ENCODE results near the gene PIK3R5.

Gene PIK3R5

DNA sequence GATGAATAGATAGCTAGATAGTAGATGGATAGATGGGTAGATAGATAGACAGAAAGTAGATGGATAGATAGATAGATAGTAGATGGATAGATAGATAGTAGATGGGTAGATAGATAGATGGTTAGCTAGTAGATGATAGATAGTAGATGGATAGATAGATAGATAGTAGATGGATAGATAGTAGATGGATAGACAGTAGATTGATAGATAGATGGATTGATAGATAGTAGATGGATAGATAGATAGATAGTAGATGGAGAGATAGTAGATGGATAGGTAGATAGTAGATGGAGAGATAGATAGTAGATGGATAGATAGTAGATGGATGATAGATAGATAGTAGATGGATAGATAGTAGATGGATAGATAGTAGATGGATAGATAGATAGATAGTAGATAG lies 40.4 kb downstream of the PIK3R5 start:
- no peak for DNase-seq (ENCODE audit: low read depth in 1 of 2, low spot score in 1 of 2)

DNA sequence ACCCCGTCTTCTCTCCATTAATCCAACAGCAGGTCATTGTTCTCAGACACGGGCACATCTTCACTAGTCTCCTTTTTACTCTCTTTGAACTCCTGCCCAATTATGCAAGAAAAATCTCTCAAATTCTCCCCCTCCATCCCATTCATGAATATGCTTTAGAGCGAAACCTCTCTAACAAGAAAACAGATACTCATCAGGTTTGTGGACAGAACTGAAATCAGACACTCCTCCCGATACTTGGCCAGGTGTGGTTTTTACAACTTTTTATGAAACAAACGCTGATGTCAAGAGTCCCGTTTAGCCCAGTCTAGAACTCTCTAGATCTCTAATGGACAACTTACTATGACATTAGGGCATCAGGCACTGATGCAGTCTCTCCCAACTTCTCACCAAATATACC lies 40.9 kb downstream of the PIK3R5 start:
- DNase-seq (ENCODE audit: low read depth in 1 of 2, low spot score in 1 of 2) = no peak

DNA sequence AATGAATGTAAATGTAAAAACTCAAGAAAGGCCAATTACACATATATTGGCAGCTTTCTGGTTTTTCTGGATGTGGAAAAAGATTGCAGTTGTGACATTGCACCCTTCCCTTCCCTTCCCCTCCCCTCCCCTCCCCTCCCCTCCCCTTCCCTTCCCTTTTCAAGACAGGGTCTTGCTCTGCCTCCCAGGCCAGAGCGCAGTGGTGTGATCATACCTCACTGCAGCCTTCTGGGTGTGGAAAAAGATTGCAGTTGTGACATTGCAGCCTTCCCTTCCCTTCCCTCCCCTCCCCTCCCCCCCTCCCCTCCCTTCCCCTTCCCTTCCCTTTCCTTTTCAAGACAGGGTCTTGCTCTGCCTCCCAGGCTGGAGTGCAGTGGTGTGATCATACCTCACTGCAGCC lies 41.7 kb downstream of the PIK3R5 start:
- no peak for DNase-seq (ENCODE audit: low read depth in 1 of 2, low spot score in 1 of 2)

DNA sequence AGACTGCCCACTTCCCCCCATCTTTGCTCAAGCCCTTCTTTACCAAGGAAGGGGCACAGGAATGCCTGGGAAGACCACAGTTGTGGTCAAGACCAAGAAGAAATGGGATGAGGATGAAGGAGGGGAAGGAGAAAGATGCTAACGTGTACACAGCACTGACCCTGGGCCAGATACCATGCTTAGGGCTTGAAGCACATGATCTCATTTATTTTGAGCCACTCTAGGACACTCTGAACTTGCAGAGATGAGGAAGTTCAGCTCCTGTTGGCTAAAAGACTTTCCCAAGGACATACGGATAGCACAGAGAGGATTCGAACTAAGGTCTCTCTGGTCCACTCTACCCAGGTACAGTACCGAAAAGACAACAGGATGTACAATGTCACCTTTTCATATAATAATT lies 42.6 kb downstream of the PIK3R5 start:
- DNase-seq (ENCODE audit: low read depth in 1 of 2, low spot score in 1 of 2) = no peak

DNA sequence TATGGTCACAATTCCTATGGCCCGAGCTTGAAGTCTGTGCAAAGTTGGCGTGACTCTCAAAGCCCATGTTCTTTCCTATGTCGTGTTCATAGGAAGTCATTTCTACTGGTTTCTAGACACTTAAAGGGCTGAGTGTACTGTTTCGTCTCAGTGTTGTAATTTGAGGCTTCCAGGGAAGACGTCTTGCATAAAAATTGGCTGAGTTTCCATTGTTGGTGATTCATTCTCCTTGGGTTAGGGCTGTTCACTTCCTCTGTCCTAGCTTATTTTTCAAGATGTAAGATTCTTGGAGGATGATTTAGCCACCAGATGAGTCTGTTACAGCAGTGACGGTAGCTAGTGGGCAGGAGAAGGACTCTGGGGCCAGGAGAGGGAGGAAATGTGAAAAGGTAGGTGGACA lies 43.1 kb downstream of the PIK3R5 start:
- DNase-seq (ENCODE audit: low read depth in 1 of 2, low spot score in 1 of 2) = no peak

DNA sequence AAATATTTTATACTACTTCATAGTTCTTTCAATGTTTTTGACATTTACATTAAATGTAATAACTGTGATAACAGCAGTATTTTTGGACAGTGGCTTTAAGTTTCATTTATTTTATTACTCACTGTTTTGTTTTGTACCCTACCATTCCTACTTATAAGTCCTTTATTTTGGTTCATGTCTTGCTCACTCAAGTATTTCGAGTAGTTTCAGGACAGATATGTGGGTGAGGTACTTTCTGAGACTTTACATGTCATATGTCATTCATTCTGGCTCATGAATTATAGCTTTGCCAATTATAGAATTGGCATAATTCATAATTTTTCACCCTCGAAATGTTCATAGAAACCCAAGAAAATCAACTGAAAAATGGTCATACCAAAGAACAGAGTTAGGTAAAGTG lies 44.4 kb downstream of the PIK3R5 start:
- no peak for DNase-seq (ENCODE audit: low read depth in 1 of 2, low spot score in 1 of 2)

DNA sequence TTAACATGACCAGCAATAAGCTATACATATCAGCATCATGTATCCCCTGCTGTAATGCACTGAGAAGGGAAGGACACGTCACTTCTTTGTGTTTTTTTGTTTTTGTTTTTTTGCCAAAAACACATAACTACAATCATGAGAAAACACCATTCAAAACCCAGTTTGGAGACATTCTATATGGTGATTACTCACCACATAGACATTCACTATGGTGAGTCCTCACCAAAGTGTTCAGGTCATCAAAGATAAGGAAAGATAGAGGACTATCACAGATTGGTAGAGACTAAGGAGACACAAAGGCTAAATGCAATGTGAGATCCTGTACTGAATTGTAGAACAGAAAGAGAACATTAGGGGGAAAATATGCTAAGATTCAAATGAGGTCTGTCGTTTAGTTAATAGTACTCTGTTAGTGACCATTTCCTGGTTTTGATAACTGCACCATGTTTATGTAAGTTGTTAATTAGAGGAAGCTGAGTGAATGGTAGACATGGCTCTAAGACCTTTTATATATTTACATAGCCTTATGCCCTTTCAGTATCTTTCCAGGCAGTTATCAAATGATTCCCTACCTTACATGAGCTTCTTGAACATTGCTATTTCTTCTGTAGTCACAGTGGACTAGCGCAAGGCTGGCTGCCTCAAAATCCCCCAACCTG lies 46.6 kb downstream of the PIK3R5 start:
- no peak for DNase-seq (ENCODE audit: low read depth in 1 of 2, low spot score in 1 of 2)

DNA sequence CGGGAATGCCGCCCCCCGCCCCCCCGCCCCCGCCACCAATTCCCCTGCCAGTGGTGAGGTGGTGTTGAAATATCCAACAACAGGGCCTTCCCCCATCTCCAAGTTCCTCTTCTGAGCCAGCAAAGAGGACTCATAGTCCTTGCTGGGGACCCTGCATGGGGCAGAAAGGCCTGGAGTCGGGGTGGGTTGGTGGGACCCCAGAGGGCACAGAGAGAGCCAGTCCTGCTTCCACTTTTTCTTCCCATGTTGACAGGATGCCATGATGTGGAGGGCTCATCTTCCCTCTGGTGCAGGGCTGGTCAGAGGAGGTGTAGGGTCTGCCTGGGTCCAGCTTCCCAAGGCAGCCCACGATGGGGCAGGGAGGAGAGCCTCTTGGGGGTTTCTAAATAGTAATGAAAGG lies 49.0 kb downstream of the PIK3R5 start:
- DNase-seq (ENCODE audit: low read depth in 1 of 2, low spot score in 1 of 2) = no peak

DNA sequence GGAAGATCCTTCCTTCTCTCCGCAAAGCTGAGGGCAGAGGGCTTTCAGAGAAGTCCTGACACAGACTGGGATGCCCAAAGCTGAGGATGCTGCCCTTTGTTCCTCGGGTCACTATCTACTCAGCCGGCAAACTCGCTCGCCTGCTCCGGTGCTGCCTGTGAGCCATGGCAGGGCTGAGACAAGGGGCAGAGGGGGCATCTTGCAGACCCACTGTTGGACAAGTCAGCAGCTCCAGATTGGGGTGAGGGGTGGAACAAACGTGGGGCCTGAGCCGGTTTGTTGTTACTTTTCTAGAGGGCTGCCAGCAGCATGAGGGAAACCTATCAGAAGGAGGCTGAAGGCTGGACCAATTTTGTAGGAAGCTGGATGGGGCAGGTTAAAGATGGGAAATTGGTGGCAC lies 51.0 kb downstream of the PIK3R5 start:
- no peak for DNase-seq (ENCODE audit: low read depth in 1 of 2, low spot score in 1 of 2)

DNA sequence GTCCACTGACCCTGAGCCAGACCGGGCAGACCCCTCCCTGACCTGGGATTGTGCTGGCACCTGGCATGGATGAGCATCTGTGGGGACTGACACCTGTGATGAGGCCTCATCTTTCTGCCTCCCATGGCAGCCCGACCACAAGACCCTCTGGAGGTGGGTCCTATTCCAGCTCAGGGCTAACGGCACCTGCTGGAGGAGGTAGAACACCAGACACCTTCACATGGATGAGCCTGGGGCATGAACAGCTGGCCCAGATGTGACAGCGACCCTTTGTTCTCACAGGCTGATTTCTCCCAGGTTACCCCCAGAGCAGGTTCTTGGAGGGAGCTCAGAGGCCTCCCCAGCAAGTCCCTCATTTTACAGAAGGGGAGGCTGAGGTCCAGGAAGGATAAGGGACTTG lies 51.6 kb downstream of the PIK3R5 start:
- DNase-seq (ENCODE audit: low read depth in 1 of 2, low spot score in 1 of 2) = no peak

DNA sequence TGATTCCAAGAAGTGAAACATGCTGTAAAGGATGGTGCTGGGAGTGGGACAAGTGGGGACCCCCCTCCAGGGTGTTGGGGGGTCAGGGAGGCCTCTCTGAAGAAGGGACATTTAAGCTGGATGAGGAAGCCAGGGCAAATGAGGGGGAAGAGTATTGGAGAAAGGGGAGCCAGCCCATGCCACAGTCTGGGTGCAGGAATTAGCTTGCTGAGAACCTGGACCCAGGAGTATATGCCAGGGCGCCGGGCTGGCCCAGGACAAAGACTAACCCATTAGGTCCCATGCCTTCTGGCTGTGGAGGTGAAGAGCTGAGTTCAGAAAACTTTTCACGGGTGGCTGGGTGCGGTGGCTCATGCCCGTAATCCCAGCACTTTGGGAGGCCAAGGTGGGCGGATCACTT lies 52.4 kb downstream of the PIK3R5 start:
- DNase-seq (ENCODE audit: low read depth in 1 of 2, low spot score in 1 of 2) = no peak

DNA sequence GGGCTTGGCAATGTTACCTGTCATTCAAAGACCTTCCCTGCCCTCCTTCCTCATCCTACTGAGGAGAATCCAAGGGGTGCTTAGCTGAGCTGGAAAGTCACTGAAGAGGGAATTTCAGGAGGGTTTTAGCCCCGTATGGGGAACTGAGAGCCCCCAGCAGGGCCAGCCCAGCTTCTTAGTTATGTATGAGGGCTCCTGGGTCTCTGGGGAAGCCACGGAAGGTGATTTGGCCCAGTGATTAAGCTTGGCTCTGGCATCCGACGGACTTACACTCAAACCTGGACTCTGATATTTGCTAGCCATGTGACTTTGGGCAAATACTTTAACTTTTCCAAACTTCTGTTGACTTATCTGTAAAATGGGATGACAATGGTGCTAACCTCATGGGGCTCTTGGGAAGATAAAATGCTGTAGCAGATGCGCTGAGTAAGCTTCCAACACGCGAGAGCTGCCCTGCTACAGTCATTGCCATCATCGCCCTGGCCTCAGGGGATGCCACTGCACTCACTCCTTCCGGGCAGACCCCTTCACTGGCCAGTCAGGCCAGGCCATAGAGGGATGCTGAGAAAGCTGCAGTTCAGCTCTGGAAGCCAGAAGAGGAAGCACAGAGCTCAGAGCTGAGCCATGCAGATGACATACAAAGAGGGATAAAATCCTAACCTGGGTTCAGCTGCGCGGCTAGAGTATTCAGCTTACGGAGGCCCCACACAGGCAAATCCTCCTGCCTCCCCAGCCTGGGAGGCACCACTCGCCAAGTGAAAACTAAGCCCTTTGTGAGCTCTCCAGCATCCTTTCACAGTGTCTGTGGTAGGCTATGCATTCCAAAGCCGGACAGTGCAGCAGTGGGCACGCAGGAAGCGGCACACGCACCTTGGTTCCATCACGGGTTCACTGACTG lies 53.2 kb downstream of the PIK3R5 start:
- no peak for DNase-seq (ENCODE audit: low read depth in 1 of 2, low spot score in 1 of 2)

DNA sequence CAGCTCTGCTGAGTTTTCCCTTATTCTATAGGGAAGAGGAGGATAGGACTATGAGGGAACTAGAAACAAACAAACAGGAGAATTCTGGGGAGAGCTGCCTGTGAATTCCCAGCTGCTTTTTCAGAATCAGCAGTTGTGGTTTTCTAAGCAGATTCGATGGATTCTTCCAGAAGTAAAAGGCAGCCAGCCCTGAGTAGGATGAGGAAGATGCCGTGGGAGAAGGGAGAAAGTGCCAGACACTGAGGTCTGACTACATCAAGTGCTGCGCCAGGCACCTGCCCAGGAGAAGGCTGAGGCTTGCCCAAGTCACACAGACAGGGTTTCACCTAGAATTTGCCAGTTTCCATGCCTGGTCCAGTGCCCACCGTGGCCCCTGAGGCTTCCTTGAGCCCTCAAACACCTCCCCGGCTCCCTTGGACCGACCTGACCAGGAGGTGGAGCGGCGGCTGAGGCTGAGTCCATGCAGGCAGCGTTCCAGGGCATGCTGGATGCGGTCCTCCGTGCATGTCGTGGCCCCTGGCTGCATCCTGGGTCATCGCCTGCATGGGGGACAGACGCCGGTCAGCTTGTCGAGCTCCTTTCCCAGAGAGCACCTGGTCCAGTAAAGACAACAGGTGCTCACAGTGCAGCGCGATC lies 54.4 kb downstream of the PIK3R5 start:
- DNase-seq (ENCODE audit: low read depth in 1 of 2, low spot score in 1 of 2) = no peak

DNA sequence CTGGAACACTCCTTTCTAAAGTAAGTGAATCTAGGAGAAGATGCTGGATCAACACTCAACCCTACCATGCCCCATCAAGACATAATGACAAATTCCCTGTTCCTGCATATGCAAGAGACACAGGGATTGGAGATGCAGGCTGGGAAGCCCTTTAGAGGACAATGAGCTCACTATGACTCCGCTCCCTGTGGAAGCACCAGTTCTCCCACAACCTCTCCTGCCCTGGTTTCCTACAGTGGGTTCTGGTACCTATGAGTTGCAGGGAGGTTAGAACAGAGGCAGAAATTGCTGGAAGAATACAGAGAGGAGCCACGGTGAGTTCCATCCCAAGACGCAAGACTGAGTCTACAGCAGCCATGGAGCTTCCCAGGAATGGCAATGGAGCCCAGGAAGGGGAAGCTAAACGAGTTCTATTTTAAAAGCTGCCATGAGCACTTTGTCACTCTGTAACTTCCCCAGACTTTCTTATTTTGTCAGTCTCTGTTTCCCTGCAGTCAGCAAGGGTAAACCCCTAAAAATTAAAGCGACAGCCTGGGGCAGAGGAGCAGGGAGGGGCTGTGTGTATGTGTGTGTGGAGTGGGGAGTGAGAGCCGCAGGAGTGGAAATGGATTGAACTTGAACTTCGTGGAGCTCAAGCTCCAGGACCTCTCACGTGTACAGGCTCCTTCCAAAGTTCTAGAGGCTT lies 55.8 kb downstream of the PIK3R5 start:
- DNase-seq (ENCODE audit: low read depth in 1 of 2, low spot score in 1 of 2) = no peak

DNA sequence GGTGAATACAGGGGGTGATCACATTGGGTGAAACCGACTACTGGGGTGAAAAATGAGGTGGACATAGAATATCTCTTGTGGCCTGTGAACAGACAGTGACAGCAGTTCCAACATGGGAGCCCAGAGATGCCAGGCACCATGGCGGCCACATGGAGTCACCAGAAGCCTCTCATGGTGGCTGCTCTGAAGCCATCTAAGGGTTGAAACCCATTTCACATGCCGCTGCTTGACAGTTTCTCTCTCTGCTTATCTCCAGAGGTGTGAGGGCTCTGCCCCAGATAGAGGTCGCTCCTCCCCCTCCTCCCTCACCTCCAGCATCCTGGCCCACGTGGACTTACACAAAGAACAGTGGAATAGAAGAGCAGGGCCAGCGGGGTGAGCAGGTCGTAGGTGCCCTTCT lies 60.2 kb downstream of the PIK3R5 start:
- no peak for DNase-seq (ENCODE audit: low read depth in 1 of 2, low spot score in 1 of 2)

DNA sequence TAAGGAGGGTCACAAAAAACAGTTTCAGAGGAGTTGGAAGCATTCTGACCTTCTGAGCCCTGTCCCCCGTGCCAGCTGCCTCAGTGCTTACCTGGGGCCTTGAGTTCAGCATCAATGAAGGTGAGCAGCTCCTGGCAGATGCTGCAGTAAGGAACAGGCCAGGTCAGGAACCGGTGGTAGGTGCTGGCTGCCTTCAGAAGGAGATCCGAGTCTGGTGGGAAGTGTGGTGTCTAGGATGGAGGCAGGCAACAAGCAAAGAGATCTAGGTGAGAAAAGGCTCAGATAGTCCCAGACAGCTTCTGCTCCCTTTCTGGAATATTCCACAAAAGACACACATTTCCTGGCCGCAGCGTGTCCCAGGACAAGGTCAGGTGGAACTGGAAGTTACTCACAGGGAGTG lies 60.8 kb downstream of the PIK3R5 start:
- no peak for DNase-seq (ENCODE audit: low read depth in 1 of 2, low spot score in 1 of 2)

DNA sequence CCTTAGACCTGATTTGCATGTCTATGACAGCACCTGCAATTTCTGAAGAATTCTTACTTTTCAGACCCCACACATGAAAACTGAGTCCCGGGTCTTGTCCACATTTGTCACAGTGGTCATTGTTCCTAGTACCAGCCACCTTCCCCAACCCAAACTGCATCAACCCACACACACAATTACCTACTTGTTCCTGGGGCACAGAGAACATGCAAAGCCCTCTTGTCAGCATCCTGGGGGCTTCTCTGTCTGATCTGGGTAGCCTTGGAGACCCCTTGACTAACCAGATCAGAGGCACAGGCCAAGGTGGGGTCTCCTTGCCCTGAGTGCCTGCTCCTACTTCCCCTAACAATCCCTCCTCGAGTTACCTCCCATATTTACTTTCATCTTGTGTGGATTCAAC lies 61.3 kb downstream of the PIK3R5 start:
- DNase-seq (ENCODE audit: low read depth in 1 of 2, low spot score in 1 of 2) = no peak

DNA sequence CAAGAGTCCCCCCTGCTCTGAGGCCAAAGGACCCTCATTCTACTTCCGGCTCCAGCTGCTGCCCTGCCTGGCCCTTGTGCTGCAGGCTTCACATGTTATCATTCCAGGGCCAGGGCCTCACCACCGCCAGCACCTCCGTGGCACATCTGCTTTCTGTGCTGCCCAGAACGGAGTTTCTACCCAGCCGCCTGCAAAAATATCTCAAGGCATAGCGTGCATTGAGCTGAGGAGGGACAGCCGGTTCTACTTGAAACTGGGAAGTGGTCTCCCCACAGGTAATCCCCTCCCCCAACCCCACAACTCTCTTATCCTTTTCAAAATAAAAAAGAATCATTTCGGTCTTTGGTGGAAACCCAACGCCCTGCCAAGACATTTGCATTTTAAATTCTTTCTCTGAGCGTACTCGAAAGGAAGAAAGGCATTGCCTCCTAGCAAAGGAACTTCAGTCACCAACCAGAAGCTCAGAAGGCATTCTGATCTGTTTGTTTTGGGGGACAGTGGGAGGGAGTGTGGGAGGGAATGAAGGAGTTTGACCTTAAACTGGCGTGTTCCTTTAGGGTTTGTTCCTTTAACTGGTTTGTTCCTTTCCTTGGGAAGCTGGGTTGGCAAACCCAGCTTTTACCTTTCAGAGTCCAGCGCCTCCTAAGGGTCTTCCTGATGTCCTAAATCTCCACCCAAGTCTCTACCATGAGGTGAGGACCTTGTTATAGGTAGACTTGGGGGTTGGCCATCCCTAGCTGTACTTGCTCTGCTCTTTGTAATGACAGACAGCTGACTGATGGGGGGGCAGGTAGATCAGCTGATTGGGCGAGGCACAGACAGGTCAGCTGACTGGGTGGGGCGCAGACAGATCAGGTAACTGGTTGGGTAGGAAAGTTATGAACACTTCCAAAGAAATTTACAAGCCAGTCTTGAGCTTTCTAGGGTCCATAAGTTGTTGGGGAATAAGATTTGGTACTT lies 64.6 kb downstream of the PIK3R5 start:
- no peak for DNase-seq (ENCODE audit: low read depth in 1 of 2, low spot score in 1 of 2)

DNA sequence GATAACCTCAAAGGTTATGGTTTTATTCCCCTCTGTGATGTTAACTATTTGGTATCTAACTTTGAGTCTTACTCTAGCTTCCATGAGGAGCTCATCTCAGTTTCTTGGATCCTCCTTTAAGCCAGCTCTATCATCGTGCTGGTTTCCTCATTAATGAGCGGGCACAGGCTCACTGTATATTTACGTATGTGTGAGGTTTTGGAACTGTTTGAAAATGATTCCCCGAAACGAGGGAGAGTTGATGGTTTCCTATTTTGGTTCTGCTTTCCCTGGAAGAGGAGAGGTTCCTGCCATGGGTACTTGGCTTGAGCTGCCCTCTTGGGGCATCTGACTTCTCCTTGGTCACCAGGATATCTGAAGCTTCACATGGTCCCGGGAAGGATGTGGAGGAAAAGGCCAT lies 65.3 kb downstream of the PIK3R5 start:
- DNase-seq (ENCODE audit: low read depth in 1 of 2, low spot score in 1 of 2) = no peak

DNA sequence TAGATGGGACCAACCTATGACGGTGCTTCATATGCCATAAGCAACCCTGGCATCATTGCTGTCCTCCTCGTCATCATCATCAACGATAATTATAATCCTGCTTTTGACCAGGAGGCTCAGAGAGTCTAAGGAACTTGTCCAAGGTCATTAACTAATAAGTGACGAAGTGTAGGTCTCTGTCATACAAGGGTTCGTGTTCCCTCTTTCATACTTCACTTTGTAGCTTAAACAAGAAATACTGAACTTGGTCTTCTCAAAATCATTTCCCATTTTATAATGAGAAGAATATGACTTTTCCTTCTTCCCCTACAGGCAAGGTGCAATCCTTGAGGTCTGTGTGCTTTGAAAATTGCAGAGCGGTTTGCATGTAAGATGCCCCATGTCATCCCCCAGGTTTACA lies 66.9 kb downstream of the PIK3R5 start:
- no peak for DNase-seq (ENCODE audit: low read depth in 1 of 2, low spot score in 1 of 2)

DNA sequence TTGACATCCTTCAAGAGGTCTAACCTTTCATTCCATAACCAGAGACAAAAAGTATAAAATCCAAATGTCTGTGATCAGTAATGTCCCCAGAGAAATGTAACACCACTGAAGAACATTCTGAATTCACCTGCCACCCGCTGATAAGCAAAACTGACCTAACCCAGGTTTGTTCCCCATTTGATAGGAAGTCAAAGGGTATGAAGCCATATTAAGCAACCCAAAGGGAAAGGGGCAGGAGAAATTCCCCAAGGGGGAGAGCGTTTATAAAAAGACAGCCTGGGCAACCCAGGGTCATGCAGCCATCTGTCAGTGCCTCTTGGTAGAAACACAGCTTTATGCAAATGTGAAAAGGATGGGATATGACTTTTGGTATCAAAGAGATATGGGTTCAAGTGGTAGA lies 67.4 kb downstream of the PIK3R5 start:
- DNase-seq (ENCODE audit: low read depth in 1 of 2, low spot score in 1 of 2) = no peak

All from activated CD4-positive, alpha-beta T cell treated with anti-CD3 and anti-CD28 coated beads, Interleukin-2, amount 50 U/mL, for 24 hours (primary cell).